Small intestine (tissue), 7 donors: ENCODE data around the gene TAS2R31. TPM values are rescaled to one million over a fixed set of nuclear protein-coding genes. Genes with fewer than 3 reads are reported as not detected.

ENCODE experiments used
- DNase-seq, 2 donors: peaks; one replicate each; pipeline versions ENCODE4 v3.0.0 to v3.0.0-alpha.2; 2013
- FAIRE-seq: peaks from 2 replicates; lab custom pipeline; 2012; peaks lifted over from hg19 to GRCh38; lab: Jason Lieb, UNC
- H3K27ac ChIP-seq, 3 donors: one replicate each; pipeline ENCODE4 v1.5.1; 2013; ENCODE audit warnings: low read length in 2 of 3, mild to moderate bottlenecking in 2 of 3, control low read depth in 1 of 3, inconsistent platforms in 1 of 3, low read depth in 1 of 3, moderate library complexity in 1 of 3
- H3K27me3 ChIP-seq, 3 donors: one replicate each; pipeline ENCODE4 v1.6.1; 2013; ENCODE audit warnings: low read length in 3 of 3, inconsistent platforms in 1 of 3; ENCODE audit not compliant: control insufficient read depth in 3 of 3, insufficient read depth in 3 of 3
- H3K36me3 ChIP-seq, 3 donors: one replicate each; pipeline ENCODE4 v1.6.1; 2013; ENCODE audit warnings: low read length in 3 of 3, inconsistent platforms in 1 of 3, low read depth in 1 of 3, mild to moderate bottlenecking in 1 of 3, moderate library complexity in 1 of 3; ENCODE audit not compliant: control insufficient read depth in 3 of 3, insufficient read depth in 2 of 3
- H3K4me1 ChIP-seq, 3 donors: one replicate each; pipeline ENCODE4 v1.6.1; 2013; ENCODE audit warnings: low read length in 2 of 3, inconsistent platforms in 1 of 3, low read depth in 1 of 3, mild to moderate bottlenecking in 1 of 3, moderate library complexity in 1 of 3; ENCODE audit not compliant: control insufficient read depth in 3 of 3, insufficient read depth in 2 of 3
- H3K4me3 ChIP-seq, 3 donors: one replicate each; pipeline ENCODE4 v1.5.1; 2013; ENCODE audit warnings: low read length in 3 of 3, control low read depth in 1 of 3, inconsistent platforms in 1 of 3, low read depth in 1 of 3, mild to moderate bottlenecking in 1 of 3, moderate library complexity in 1 of 3
- H3K9me3 ChIP-seq, 2 donors: one replicate each; pipeline ENCODE4 v1.6.1; 2013; ENCODE audit warnings: low read depth in 1 of 2, low read length in 1 of 2; ENCODE audit not compliant: control insufficient read depth in 2 of 2, insufficient read depth in 1 of 2
- WGBS, 3 donors: extraction: QIAGEN DNeasy Blood & Tissue Kit; methylation state at CpG; one replicate each; pipeline ENCODE4 v1.1.7; 2013; 5-methylcytosine and 5-hydroxymethylcytosine counted together
- polyA plus RNA-seq, 4 donors: library from polyadenylated mRNA; stranded (reverse) in 3 of 4; unstranded in 1 of 4; fragments of 200-250 nt in 3 of 4; fragments of 120-200 nt in 1 of 4; gene quantifications; one replicate each; pipeline versions ENCODE4 v1.2.1 to v1.2.3, GENCODE V29; 2013
- donor health status: healthy with polysubstance abuse.
- donor health status: control.
- donor health status: control.
- donor health status: Bipolar disorder and iron deficiency.
- donor health status: healthy.

The TAS2R31 gene
- polyA plus RNA-seq, 4 donors = 0.16 to 0.53 TPM; not detected in 2

- Histone ChIP-seq H3K27ac (no peak overlapping the region), H3K4me1 (no peaks in the 10 kb centered on the region), H3K27me3 (no peaks in the 10 kb centered on the region), H3K4me3 (no peak overlapping the region), H3K36me3 (peaks cover 2% of the 10 kb centered on the region in 3 donors), H3K9me3 (peaks cover 0 to 3% of the 10 kb centered on the region in 2 donors)
- DNase-seq (no peak), FAIRE-seq (no peak)
- WGBS, 3 donors = 91 to 97% (median 96%) methylated on average over 2 of the region's 2 CpGs
Measured at GRCh38 chr12:10989107-10989506, 42.1 kb downstream of the TAS2R31 start.

GRCh38 chr12:10986812-10987211 lies 44.4 kb downstream of the TAS2R31 start, which contains the start of gene TAS2R50:
TAS2R50 (minus strand) TSS chr12:10986912; CDS start chr12:10986860, 52 bp downstream.
- FAIRE-seq = no peak
- WGBS, 3 donors = 46 to 68% (median 50%) methylated on average over 2 of the region's 2 CpGs

GRCh38 chr12:10982244-10982643 lies 49.0 kb downstream of the TAS2R31 start:
- WGBS, 3 donors = 74 to 85% (median 79%) methylated on average over 5 of the region's 5 CpGs

More at GRCh38 chr12:10986812-10987211, 44.4 kb downstream of the TAS2R31 start, which contains the start of gene TAS2R50:
- peaks cover 0 to 3% of the 10 kb centered on the region in 2 donors for H3K9me3 ChIP-seq
- no peaks in the 10 kb centered on the region for H3K36me3 ChIP-seq
- no peak within 1 kb of the TSS for H3K4me3 ChIP-seq
- DNase-seq = no peak
- H3K27ac ChIP-seq = no peak within 1 kb of the TSS
- H3K4me1 ChIP-seq = no peaks in the 10 kb centered on the region
- H3K27me3 ChIP-seq = no peaks in the 10 kb centered on the region

More at GRCh38 chr12:10982244-10982643, 49.0 kb downstream of the TAS2R31 start:
- FAIRE-seq (no peak), DNase-seq (peak in 1 of 2 donors; percentile 35)
- Histone ChIP-seq H3K27me3 (no peaks in the 10 kb centered on the region), H3K36me3 (no peaks in the 10 kb centered on the region), H3K4me1 (no peaks in the 10 kb centered on the region), H3K9me3 (no peaks in the 10 kb centered on the region), H3K27ac (no peak overlapping the region), H3K4me3 (no peak overlapping the region)

Other genes starting within 250 kb of the TAS2R31 start
- gene TAS2R7, start 228.8 kb downstream of the TAS2R31 start, polyA plus RNA-seq = not detected
- gene TAS2R8, start 224.1 kb downstream of the TAS2R31 start, polyA plus RNA-seq = under 1 TPM in 1 of 4 donors, not detected in 3; 0.03 TPM
- not detected for gene TAS2R9, start 221.2 kb downstream of the TAS2R31 start, polyA plus RNA-seq
- gene TAS2R10, start 205.0 kb downstream of the TAS2R31 start, polyA plus RNA-seq = under 1 TPM in 1 of 4 donors, not detected in 3; 0.58 TPM
- gene PRR4, start 181.9 kb downstream of the TAS2R31 start, polyA plus RNA-seq = 1 to 10 TPM in 3 of 4 donors, not detected in 1; 1.3 to 4.5 (median 1.5) TPM
- 1 to 10 TPM in 2 of 4 donors, not detected in 2; 2.6 to 7.4 TPM for gene PRH1, start 147.2 kb downstream of the TAS2R31 start, polyA plus RNA-seq
- under 1 TPM in 2 of 4 donors, not detected in 2; 0.03 to 0.06 TPM for gene TAS2R13, start 121.8 kb downstream of the TAS2R31 start, polyA plus RNA-seq
- under 1 TPM in 1 of 4 donors, not detected in 3; 0.09 TPM for gene PRH2, start 102.2 kb downstream of the TAS2R31 start, polyA plus RNA-seq
- 1 to 10 TPM in 2 of 4 donors, under 1 TPM in 2; 0.67 to 2.8 (median 0.97) TPM for gene TAS2R14, start 92.1 kb downstream of the TAS2R31 start, polyA plus RNA-seq
- gene TAS2R50, start 44.5 kb downstream of the TAS2R31 start, polyA plus RNA-seq = under 1 TPM in 1 of 4 donors, not detected in 3; 0.07 TPM
- 1 to 10 TPM in 1 of 4 donors, under 1 TPM in 1, not detected in 2; 0.15 to 1.8 TPM for gene TAS2R20, start 33.1 kb downstream of the TAS2R31 start, polyA plus RNA-seq
- gene TAS2R19, start 8.8 kb downstream of the TAS2R31 start, polyA plus RNA-seq = under 1 TPM in 2 of 4 donors, not detected in 2; 0.09 to 0.49 TPM
- under 1 TPM in 1 of 4 donors, not detected in 3; 0.24 TPM for gene TAS2R46, start 30.9 kb upstream of the TAS2R31 start, polyA plus RNA-seq
- gene TAS2R43, start 60.9 kb upstream of the TAS2R31 start, polyA plus RNA-seq = under 1 TPM in 2 of 4 donors, not detected in 2; 0.07 to 0.35 TPM
- gene TAS2R30, start 103.2 kb upstream of the TAS2R31 start, polyA plus RNA-seq = under 1 TPM in 2 of 4 donors, not detected in 2; 0.03 to 0.12 TPM
- gene SMIM10L1, start 139.8 kb upstream of the TAS2R31 start, polyA plus RNA-seq = 10 to 100 TPM in 2 of 4 donors, 1 to 10 TPM in 2; 6.9 to 13.8 (median 10.0) TPM
- under 1 TPM in 1 of 4 donors, not detected in 3; 0.04 TPM for gene TAS2R42, start 155.5 kb upstream of the TAS2R31 start, polyA plus RNA-seq
- under 1 TPM in 1 of 4 donors, not detected in 3; 0.06 TPM for gene PRB3, start 238.3 kb upstream of the TAS2R31 start, polyA plus RNA-seq